Mammary microvascular endothelial cell (primary cell): ENCODE data around the gene MRPL27. TPM values are rescaled to one million over a fixed set of nuclear protein-coding genes. Genes with fewer than 3 reads are reported as not detected.

Experiments
- total RNA-seq: library from RNA; depleted of rRNA; stranded (reverse); fragments of >200 nt; gene quantifications from 2 replicates; pipeline ENCODE4 v1.2.3, GENCODE V29; 2015

Gene MRPL27
- total RNA-seq, result 88.2 and 110 TPM in 2 replicates

GRCh38 chr17:50372758-50373556, at the start of gene MRPL27, which contains the start of gene EME1:
MRPL27 (minus strand) TSS chr17:50373184; CDS start chr17:50373170, 14 bp downstream.
EME1 (plus strand) TSS chr17:50373229; CDS start chr17:50375209, 1,980 bp downstream.

GRCh38 chr17:50397111-50397918, 24.3 kb upstream of the MRPL27 start, which contains the start of gene LRRC59:
LRRC59 (minus strand) TSS chr17:50397523; CDS start chr17:50397317, 206 bp downstream.

GRCh38 chr17:50345432-50346312, 27.3 kb downstream of the MRPL27 start, which contains the start of gene XYLT2:
XYLT2 (plus strand) TSS chr17:50346126; CDS start chr17:50346141, 15 bp downstream.

Other genes with a start within 250 kb of the MRPL27 start
- 3.5 and 5.7 TPM in 2 replicates for gene SAMD14, start 243.0 kb downstream of the MRPL27 start, total RNA-seq
- gene PPP1R9B, start 222.5 kb downstream of the MRPL27 start, total RNA-seq, result 26.6 and 29.7 TPM in 2 replicates
- not detected in 2 replicates for gene SGCA, start 207.2 kb downstream of the MRPL27 start, total RNA-seq
- gene COL1A1, start 171.6 kb downstream of the MRPL27 start, total RNA-seq, result 6.3 and 7.1 TPM in 2 replicates
- gene TMEM92, start 98.7 kb downstream of the MRPL27 start, total RNA-seq, result 0.05 and 0.07 TPM in 2 replicates
- 33.5 and 38.4 TPM in 2 replicates for gene XYLT2, start 27.1 kb downstream of the MRPL27 start, total RNA-seq
- gene EME1, start within 50 bp of the MRPL27 start, total RNA-seq, result 4.9 and 8.3 TPM in 2 replicates
- 212 and 225 TPM in 2 replicates for gene LRRC59, start 24.3 kb upstream of the MRPL27 start, total RNA-seq
- 11.0 and 15.7 TPM in 2 replicates for gene ACSF2, start 53.0 kb upstream of the MRPL27 start, total RNA-seq
- not detected in 2 replicates for gene CHAD, start 95.7 kb upstream of the MRPL27 start, total RNA-seq
- 21.6 and 21.8 TPM in 2 replicates for gene RSAD1, start 105.7 kb upstream of the MRPL27 start, total RNA-seq
- gene MYCBPAP, start 135.3 kb upstream of the MRPL27 start, total RNA-seq, result 0.67 and 2.3 TPM in 2 replicates
- gene EPN3, start 159.6 kb upstream of the MRPL27 start, total RNA-seq, result 0.10 and 0.13 TPM in 2 replicates
- 63.4 and 103 TPM in 2 replicates for gene SPATA20, start 174.0 kb upstream of the MRPL27 start, total RNA-seq
- not detected in 2 replicates for gene CACNA1G, start 187.5 kb upstream of the MRPL27 start, total RNA-seq